IMR-90 (cell line): ENCODE results near the gene EFCAB8. TPM values are rescaled to one million over a fixed set of nuclear protein-coding genes. Genes with fewer than 3 reads are reported as not detected.

Experiments used
- ATAC-seq: fragments of 200-7000 bp; cut with Tn5 transposase; 2 replicates; pipeline ENCODE4 v1.9.1; 2020; ENCODE audit warnings: low read depth, mild to moderate bottlenecking, moderate library complexity
- BruUV-seq: library from RNA; stranded (reverse); fragments of 400-500 nt; replicated peaks from 2 replicates; lab custom pipeline; 2021; lab: Mats Ljungman, UMichigan
- CTCF ChIA-PET: fragments of 300-600 bp; formaldehyde crosslinking; extraction: SDS; loops from one replicate; lab custom pipeline; 2021; ENCODE audit warnings: antibody characterized with exemption; lab: Yijun Ruan, JAX
- POLR2A ChIA-PET: fragments of 300-600 bp; sonication (Branson Sonifier 250); formaldehyde crosslinking; loops from one replicate; lab custom pipeline; 2022; ENCODE audit warnings: antibody characterized with exemption; ENCODE audit not compliant: unreplicated experiment; lab: Charles Lee
- DNase-seq: peaks from one replicate; pipeline ENCODE4 v3.0.0; 2013
- H2AFZ ChIP-seq: replicated peaks from 2 replicates; pipeline ENCODE3; 2013; ENCODE audit warnings: low read length, mild to moderate bottlenecking; ENCODE audit not compliant: poor library complexity
- H2AK5ac ChIP-seq: 2 replicates; pipeline ENCODE4 v1.6.1; 2013; ENCODE audit warnings: low read depth, low read length, inconsistent platforms
- H2AK9ac ChIP-seq: replicated peaks from 2 replicates; pipeline ENCODE3; 2013; ENCODE audit warnings: mild to moderate bottlenecking, low read depth, low read length, moderate library complexity; ENCODE audit not compliant: poor library complexity
- H2BK120ac ChIP-seq: 2 replicates; pipeline ENCODE4 v1.6.1; 2013; ENCODE audit warnings: low read depth, low read length, inconsistent platforms
- H2BK15ac ChIP-seq: 3 replicates; pipeline ENCODE4 v1.6.1; 2013; ENCODE audit warnings: low read depth, low read length, inconsistent platforms
- H2BK20ac ChIP-seq: 2 replicates; pipeline ENCODE4 v1.6.1; 2013; ENCODE audit warnings: low read depth, mild to moderate bottlenecking, inconsistent platforms, low read length, moderate library complexity
- H2BK5ac ChIP-seq: 2 replicates; pipeline ENCODE4 v1.6.1; 2013; ENCODE audit warnings: mild to moderate bottlenecking, low read depth, low read length, inconsistent platforms; ENCODE audit not compliant: poor library complexity, severe bottlenecking
- H3K14ac ChIP-seq: replicated peaks from 2 replicates; pipeline ENCODE4 v1.6.1; 2013; ENCODE audit warnings: low read depth, low read length, inconsistent platforms
- H3K18ac ChIP-seq: 2 replicates; pipeline ENCODE4 v1.6.1; 2013; ENCODE audit warnings: low read depth, low read length, control low read depth
- H3K23ac ChIP-seq: 2 replicates; pipeline ENCODE4 v1.6.1; 2013; ENCODE audit warnings: low read depth, low read length, inconsistent platforms
- H3K27ac ChIP-seq: 2 replicates; pipeline ENCODE4 v1.5.1; 2013; ENCODE audit warnings: mild to moderate bottlenecking, control low read depth, low read length; ENCODE audit not compliant: insufficient read depth
- H3K27me3 ChIP-seq: 2 replicates; pipeline ENCODE4 v1.6.1; 2013; ENCODE audit warnings: low read length; ENCODE audit not compliant: control insufficient read depth, insufficient read depth
- H3K36me3 ChIP-seq: 2 replicates; pipeline ENCODE4 v1.6.1; 2013; ENCODE audit warnings: low read length, mixed read lengths; ENCODE audit not compliant: control insufficient read depth, insufficient read depth
- H3K4ac ChIP-seq: 2 replicates; pipeline ENCODE4 v1.6.1; 2013; ENCODE audit warnings: low read depth, low read length, inconsistent platforms
- H3K4me1 ChIP-seq: 2 replicates; pipeline ENCODE4 v1.6.1; 2013; ENCODE audit warnings: low read length, mixed read lengths; ENCODE audit not compliant: control insufficient read depth, insufficient read depth
- H3K4me2 ChIP-seq: 2 replicates; pipeline ENCODE4 v1.6.1; 2013; ENCODE audit warnings: low read depth, mild to moderate bottlenecking, control low read depth, low read length, moderate library complexity
- H3K4me3 ChIP-seq: 2 replicates; pipeline ENCODE4 v1.5.1; 2013; ENCODE audit warnings: low read depth, mild to moderate bottlenecking, control low read depth, low read length, moderate library complexity; ENCODE audit not compliant: insufficient read depth
- H3K56ac ChIP-seq: 2 replicates; pipeline ENCODE4 v1.6.1; 2013; ENCODE audit warnings: low read length, inconsistent platforms; ENCODE audit not compliant: insufficient read depth; ENCODE audit errors: extremely low read depth
- H3K79me1 ChIP-seq, 2 experiments: 2 replicates each; pipeline ENCODE4 v1.6.1; 2013; ENCODE audit warnings: low read length in 2 of 2, inconsistent platforms in 1 of 2, low read depth in 1 of 2
- H3K9ac ChIP-seq: 2 replicates; pipeline ENCODE4 v1.6.1; 2013; ENCODE audit warnings: low read depth, low read length, control low read depth
- H3K9me1 ChIP-seq: 2 replicates; pipeline ENCODE4 v1.6.1; 2013; ENCODE audit warnings: low read length, inconsistent platforms; ENCODE audit not compliant: insufficient read depth
- H3K9me3 ChIP-seq: 2 replicates; pipeline ENCODE4 v1.6.1; 2013; ENCODE audit warnings: low read length; ENCODE audit not compliant: control insufficient read depth, insufficient read depth
- H4K20me1 ChIP-seq: 2 replicates; pipeline ENCODE4 v1.6.1; 2013; ENCODE audit warnings: low read length, inconsistent platforms; ENCODE audit not compliant: insufficient read depth
- H4K5ac ChIP-seq: 2 replicates; pipeline ENCODE4 v1.6.1; 2013; ENCODE audit warnings: mild to moderate bottlenecking, low read depth, low read length, control low read depth
- H4K8ac ChIP-seq, 2 experiments: 2 replicates each; pipeline ENCODE4 v1.6.1; 2013; ENCODE audit warnings: low read depth in 2 of 2, low read length in 2 of 2, control low read depth in 1 of 2, inconsistent platforms in 1 of 2
- H4K91ac ChIP-seq: 2 replicates; pipeline ENCODE4 v1.6.1; 2013; ENCODE audit warnings: low read depth, low read length, inconsistent platforms; ENCODE audit not compliant: insufficient read depth
- CEBPB ChIP-seq: IDR thresholded peaks from 2 replicates; pipeline ENCODE4 v1.6.1; 2012; ENCODE audit warnings: low read depth, low read length, improper control_type of control experiment
- CTCF ChIP-seq: conservative IDR thresholded peaks from 2 replicates; pipeline ENCODE4 v1.5.1; 2012; ENCODE audit warnings: mild to moderate bottlenecking, low read depth, low read length, improper control_type of control experiment
- ELK1 ChIP-seq: fragments of 150-350 bp; IDR thresholded peaks from 2 replicates; pipeline ENCODE4 v1.6.1; 2016; ENCODE audit warnings: low read depth, mild to moderate bottlenecking, low read length, moderate library complexity, borderline replicate concordance
- FOS ChIP-seq: fragments of 150-350 bp; IDR thresholded peaks from 2 replicates; pipeline ENCODE4 v1.6.1; 2016; ENCODE audit warnings: low read depth, low read length
- MXI1 ChIP-seq: IDR thresholded peaks from 2 replicates; pipeline ENCODE4 v1.6.1; 2012; ENCODE audit warnings: low read depth, mild to moderate bottlenecking, low read length, moderate library complexity, borderline replicate concordance
- POLR2A ChIP-seq: IDR thresholded peaks from 2 replicates; pipeline ENCODE4 v1.6.1; 2012; ENCODE audit warnings: mild to moderate bottlenecking, low read depth, low read length
- RAD21 ChIP-seq: IDR thresholded peaks from 2 replicates; pipeline ENCODE4 v1.6.1; 2012; ENCODE audit warnings: low read length, improper control_type of control experiment
- RCOR1 ChIP-seq: IDR thresholded peaks from 2 replicates; pipeline ENCODE4 v1.6.1; 2012; ENCODE audit warnings: mild to moderate bottlenecking, low read length, improper control_type of control experiment; ENCODE audit not compliant: insufficient replicate concordance
- SMC3 ChIP-seq: fragments of 150-350 bp; IDR thresholded peaks from 2 replicates; pipeline ENCODE4 v1.6.1; 2016; ENCODE audit warnings: low read depth, mild to moderate bottlenecking, antibody characterized with exemption, low read length, moderate library complexity
- USF2 ChIP-seq: fragments of 150-350 bp; IDR thresholded peaks from 2 replicates; pipeline ENCODE4 v1.6.1; 2017; ENCODE audit warnings: mild to moderate bottlenecking, antibody characterized with exemption, low read length, low read depth
- WGBS, 2 experiments: methylation state at CpG; one replicate each; pipeline versions ENCODE4 v1.1.5 to v1.1.7; 2013; ENCODE audit warnings: missing lambda C conversion rate in 2 of 2; ENCODE audit not compliant: insufficient read length in 1 of 2; ENCODE audit errors: extremely low coverage in 2 of 2; 5-methylcytosine and 5-hydroxymethylcytosine counted together
- dilution Hi-C: fragments of 300-500 bp; cut with HindIII; formaldehyde crosslinking; loops from one replicate; pipeline ENCODE4 v1.14.3; 2018; ENCODE audit warnings: low sequenced_read_pairs; ENCODE audit not compliant: unreplicated experiment
- in situ Hi-C: fragments of 300-500 bp; cut with MboI; formaldehyde crosslinking; loops from 3 replicates; pipeline ENCODE4 v1.14.3; 2019; ENCODE audit warnings: low sequenced_read_pairs, inconsistent platforms, mixed read lengths
- intact Hi-C: fragments of 100-400 bp; cut with micrococcal nuclease; formaldehyde crosslinking; loops from 2 replicates; pipeline ENCODE4 v1.10.0; 2022
- polyA plus RNA-seq, 3 experiments: library from polyadenylated mRNA; depleted of rRNA; stranded (reverse); fragments of >200 nt; gene quantifications; 2 replicates each; pipeline ENCODE4 v1.2.3, GENCODE V29; 2012; ENCODE audit warnings: low replicate concordance in 1 of 3
- total RNA-seq: library from RNA; depleted of rRNA; stranded (reverse); fragments of >200 nt; gene quantifications from 2 replicates; pipeline ENCODE4 v1.2.3, GENCODE V29; 2012

Gene EFCAB8
- total and polyA plus RNA-seq, 2 of the 4 experiments (the other 2 are of a cell fraction), result not detected

GRCh38 chr20:32902456-32903420, 44.0 kb downstream of the EFCAB8 start:
- H4K91ac ChIP-seq, result no peak overlapping the region
- BruUV-seq, result no TSS peak
- no peak overlapping the region for H3K27ac ChIP-seq
- in situ Hi-C loops (no loop called here), dilution Hi-C loops (no loop called here), intact Hi-C loops (loop anchor here (1.0 to 2.0 kb wide), 3 partner anchors 43 to 396 kb away; no protein-coding TSS in a partner anchor)
- H3K9me3 ChIP-seq, result no peaks in the 10 kb centered on the region
- H2AFZ ChIP-seq, result peak overlapping the region; percentile 79
- no peak overlapping the region for H3K9ac ChIP-seq
- H3K14ac ChIP-seq, result no peak overlapping the region
- H3K9me1 ChIP-seq, result no peaks in the 10 kb centered on the region; the same call in 1 of the 2 replicates
- H2AK5ac ChIP-seq, result no peak overlapping the region
- no peak overlapping the region for H3K23ac ChIP-seq
- H2BK5ac ChIP-seq, result no peak overlapping the region
- H3K4me2 ChIP-seq, result no peak overlapping the region
- H3K79me1 ChIP-seq, result no peaks in the 10 kb centered on the region
- no peak overlapping the region for H2BK120ac ChIP-seq
- WGBS, 2 experiments, result 64% methylated on average over 18 of the region's 25 CpGs; no CpG with 5 or more reads in 1 of the 2 experiments
- peaks cover 6% of the 10 kb centered on the region; the same call in 1 of the 2 replicates for H3K27me3 ChIP-seq
- DNase-seq (peak; percentile 41), ATAC-seq (peak; percentile 89)
- no peak overlapping the region for H3K4me3 ChIP-seq
- H4K5ac ChIP-seq, result no peak overlapping the region
- H3K18ac ChIP-seq, result no peak overlapping the region
- peak overlapping the region; percentile 19 for H2AK9ac ChIP-seq
- H2BK15ac ChIP-seq, result no peak overlapping the region
- no peak overlapping the region for H3K56ac ChIP-seq
- H3K4ac ChIP-seq, result no peak overlapping the region
- H3K36me3 ChIP-seq, result no peaks in the 10 kb centered on the region
- H4K20me1 ChIP-seq, result no peaks in the 10 kb centered on the region
- no peak overlapping the region for H2BK20ac ChIP-seq
- no peak overlapping the region for H4K8ac ChIP-seq
- CTCF ChIA-PET, result interaction anchor here (1.0 to 1.5 kb wide), 4 partner anchors 42 to 193 kb away, joined by 3 to 5 read pairs (median 3); no protein-coding TSS in a partner anchor
- POLR2A ChIA-PET, result no interaction called here
- no peak for TF ChIP-seq USF2
- peak; percentile 87 for TF ChIP-seq CTCF
- no peak for TF ChIP-seq POLR2A
- peak; percentile 83 for TF ChIP-seq RAD21
- no peak for TF ChIP-seq FOS
- TF ChIP-seq SMC3, result peak; percentile 74
- no peak for TF ChIP-seq ELK1
- no peak for TF ChIP-seq MXI1
- no peak for TF ChIP-seq RCOR1
- peak; percentile 29; the same call in 1 of the 2 replicates for TF ChIP-seq CEBPB
- no peaks in the 10 kb centered on the region for H3K4me1 ChIP-seq
